HG03432 (cell line): Measurements from ENCODE around the gene C3orf62.

Experiments
- ATAC-seq: cut with Tn5 transposase; IDR thresholded peaks from one replicate; pipeline ENCODE4 v1.9.1; 2021; ENCODE audit warnings: mild to moderate bottlenecking, moderate library complexity; ENCODE audit not compliant: unreplicated experiment

The C3orf62 gene

GRCh38 chr3:49276475-49277382 is at the start of gene C3orf62:
TSS of gene C3orf62 (minus strand) at chr3:49277232. CDS start at chr3:49276872, 360 bp downstream.
- ATAC-seq: peak; percentile 65

- no peak for ATAC-seq
Observed at GRCh38 chr3:49324768-49325167, 47.7 kb upstream of the C3orf62 start.

GRCh38 chr3:49316696-49317457 is 39.8 kb upstream of the C3orf62 start:
- ATAC-seq: no peak

GRCh38 chr3:49313896-49314688 is 37.1 kb upstream of the C3orf62 start:
- no peak for ATAC-seq

- ATAC-seq: no peak
Observed at GRCh38 chr3:49311283-49311682, 34.3 kb upstream of the C3orf62 start.

GRCh38 chr3:49310677-49311076 is 33.6 kb upstream of the C3orf62 start:
- no peak for ATAC-seq

GRCh38 chr3:49305608-49306007 is 28.6 kb upstream of the C3orf62 start:
- no peak for ATAC-seq

- no peak for ATAC-seq
Observed at GRCh38 chr3:49302613-49303012, 25.6 kb upstream of the C3orf62 start.

- ATAC-seq: no peak
Observed at GRCh38 chr3:49300595-49300994, 23.6 kb upstream of the C3orf62 start.

- ATAC-seq: no peak
Observed at GRCh38 chr3:49298511-49298910, 21.5 kb upstream of the C3orf62 start.

GRCh38 chr3:49296781-49297411 is 19.9 kb upstream of the C3orf62 start:
- ATAC-seq: no peak

GRCh38 chr3:49295489-49296058 is 18.5 kb upstream of the C3orf62 start:
- no peak for ATAC-seq

- ATAC-seq: no peak
Observed at GRCh38 chr3:49294343-49294742, 17.3 kb upstream of the C3orf62 start.

- ATAC-seq: no peak
Observed at GRCh38 chr3:49283997-49284396, 7.0 kb upstream of the C3orf62 start.

GRCh38 chr3:49279376-49279775 is 2.3 kb upstream of the C3orf62 start:
- no peak for ATAC-seq

- no peak for ATAC-seq
Observed at GRCh38 chr3:49278548-49278947, 1.5 kb upstream of the C3orf62 start.

- ATAC-seq: no peak
Observed at GRCh38 chr3:49277383-49277775, 347 bp upstream of the C3orf62 start.

GRCh38 chr3:49273825-49274532 is 3.1 kb downstream of the C3orf62 start:
- ATAC-seq: no peak

- ATAC-seq: no peak
Observed at GRCh38 chr3:49271047-49271446, 6.0 kb downstream of the C3orf62 start.

- ATAC-seq: no peak
Observed at GRCh38 chr3:49270156-49270500, 6.9 kb downstream of the C3orf62 start.
